ENCODE results near the gene USP54. TPM values are rescaled to one million over a fixed set of nuclear protein-coding genes. Genes with fewer than 3 reads are reported as not detected.
A peak's percentile ranks its signal among the peaks of the same experiment; 100 is the strongest.

USP54 gene
- total and polyA plus RNA-seq, 2 donors from 2014 or later = 5.8 to 46.9 TPM

DNA sequence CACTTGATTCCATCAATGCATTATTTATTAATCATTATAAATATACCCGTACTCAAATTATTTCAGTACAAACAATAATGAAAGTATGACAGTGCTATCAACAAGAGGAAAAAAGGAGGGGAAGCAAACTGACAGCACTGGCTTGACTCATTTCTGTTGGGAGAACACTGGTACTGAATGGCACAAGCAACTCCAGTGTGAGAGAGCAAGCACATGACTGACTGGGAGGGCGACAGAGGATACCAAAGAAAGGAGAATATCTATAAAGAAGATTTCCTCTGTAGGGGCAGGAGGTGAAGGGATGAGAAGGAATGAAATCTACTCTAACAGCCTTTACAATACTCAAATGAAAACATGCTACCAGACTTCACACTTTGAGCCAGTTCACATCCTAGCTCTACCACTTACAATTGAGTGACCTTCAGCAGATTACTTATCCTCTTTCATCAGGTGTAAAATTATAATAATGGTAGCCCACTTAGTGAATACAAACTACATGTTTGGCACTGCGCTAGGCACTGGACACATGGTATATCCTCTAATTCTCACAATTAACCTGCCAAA is 1.5 kb downstream of the USP54 start:
- Histone ChIP-seq H3K9me3 (ENCODE audit: control insufficient read depth in 2 of 3, insufficient read depth in 1 of 3, low read length in 3 of 3) (no peaks in the 10 kb centered on the region), H3K4me3 (ENCODE audit: low read length in 3 of 3) (no peak overlapping the region), H3K9ac (ENCODE audit: low read length in 3 of 3) (no peak overlapping the region), H3K4me1 (ENCODE audit: control insufficient read depth in 2 of 3, insufficient read depth in 2 of 3, low read depth in 1 of 3, low read length in 3 of 3) (peaks cover 4 to 16% (median 13%) of the 10 kb centered on the region in 3 donors), H3K27ac (ENCODE audit: low read depth in 2 of 2, low read length in 2 of 2) (no peak overlapping the region), H3K36me3 (ENCODE audit: control insufficient read depth in 2 of 3, insufficient read depth in 3 of 3, low read length in 3 of 3) (no peaks in the 10 kb centered on the region), H3K27me3 (ENCODE audit: control insufficient read depth, insufficient read depth, low read length) (no peaks in the 10 kb centered on the region)
- intact Hi-C loops (cut with DNase I) = no loop called here
- TF ChIP-seq, protein P1, sequence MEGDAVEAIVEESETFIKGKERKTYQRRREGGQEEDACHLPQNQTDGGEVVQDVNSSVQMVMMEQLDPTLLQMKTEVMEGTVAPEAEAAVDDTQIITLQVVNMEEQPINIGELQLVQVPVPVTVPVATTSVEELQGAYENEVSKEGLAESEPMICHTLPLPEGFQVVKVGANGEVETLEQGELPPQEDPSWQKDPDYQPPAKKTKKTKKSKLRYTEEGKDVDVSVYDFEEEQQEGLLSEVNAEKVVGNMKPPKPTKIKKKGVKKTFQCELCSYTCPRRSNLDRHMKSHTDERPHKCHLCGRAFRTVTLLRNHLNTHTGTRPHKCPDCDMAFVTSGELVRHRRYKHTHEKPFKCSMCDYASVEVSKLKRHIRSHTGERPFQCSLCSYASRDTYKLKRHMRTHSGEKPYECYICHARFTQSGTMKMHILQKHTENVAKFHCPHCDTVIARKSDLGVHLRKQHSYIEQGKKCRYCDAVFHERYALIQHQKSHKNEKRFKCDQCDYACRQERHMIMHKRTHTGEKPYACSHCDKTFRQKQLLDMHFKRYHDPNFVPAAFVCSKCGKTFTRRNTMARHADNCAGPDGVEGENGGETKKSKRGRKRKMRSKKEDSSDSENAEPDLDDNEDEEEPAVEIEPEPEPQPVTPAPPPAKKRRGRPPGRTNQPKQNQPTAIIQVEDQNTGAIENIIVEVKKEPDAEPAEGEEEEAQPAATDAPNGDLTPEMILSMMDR (IDR thresholded peaks at IDR 0.05; ENCODE audit: borderline replicate concordance, extremely low read depth, insufficient read depth) = no peak
- FAIRE-seq (no peak), DNase-seq (no peak)

DNA sequence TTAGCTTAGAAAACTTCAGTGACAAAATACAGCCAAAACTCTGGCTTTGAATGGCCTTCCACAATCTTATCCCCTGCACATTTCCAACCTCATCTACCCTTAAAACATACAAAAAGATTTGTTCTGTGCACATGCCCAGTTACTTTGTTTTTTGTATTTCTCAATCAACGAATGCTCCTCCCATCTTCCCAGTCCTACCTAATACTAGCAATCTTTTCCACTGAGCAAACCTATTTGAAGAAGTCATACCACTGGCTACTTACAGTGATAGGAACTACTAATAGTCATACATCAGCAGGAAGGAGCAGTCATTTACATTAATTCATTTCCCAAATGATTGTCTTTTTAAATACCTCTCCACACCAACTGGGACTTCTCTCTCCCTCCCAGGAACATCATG is 2.5 kb downstream of the USP54 start:
- H3K4me3 ChIP-seq (ENCODE audit: low read length in 3 of 3) = no peak overlapping the region
- intact Hi-C loops (cut with DNase I) = no loop called here

DNA sequence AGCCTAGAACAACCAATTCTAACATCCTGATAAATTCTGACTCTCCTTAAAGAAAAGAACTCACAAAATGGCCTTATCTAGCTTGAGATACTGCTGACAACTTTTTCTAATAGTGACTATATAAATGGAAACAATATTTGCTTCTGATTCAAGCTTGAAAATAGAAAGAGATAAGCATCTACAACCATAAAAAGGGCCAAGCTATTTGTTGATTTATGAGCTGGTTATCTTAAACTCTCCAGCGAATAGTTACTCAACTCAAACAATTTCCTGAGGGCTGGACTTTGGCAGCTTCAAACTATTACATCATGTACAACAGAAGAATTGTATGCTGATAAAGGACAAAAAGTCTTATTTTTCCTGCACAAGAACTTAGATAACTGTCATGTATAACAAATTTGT is 4.6 kb downstream of the USP54 start:
- Histone ChIP-seq H3K4me1 (ENCODE audit: control insufficient read depth in 2 of 3, insufficient read depth in 2 of 3, low read depth in 1 of 3, low read length in 3 of 3) (peaks cover 4 to 6% (median 6%) of the 10 kb centered on the region in 3 donors), H3K9me3 (ENCODE audit: control insufficient read depth in 2 of 3, insufficient read depth in 1 of 3, low read length in 3 of 3) (no peaks in the 10 kb centered on the region), H3K9ac (ENCODE audit: low read length in 3 of 3) (no peak overlapping the region), H3K36me3 (ENCODE audit: control insufficient read depth in 2 of 3, insufficient read depth in 3 of 3, low read length in 3 of 3) (no peaks in the 10 kb centered on the region), H3K27ac (ENCODE audit: low read depth in 2 of 2, low read length in 2 of 2) (peak overlapping the region in 1 of 2 donors; percentile 38), H3K4me3 (ENCODE audit: low read length in 3 of 3) (peak overlapping the region in 1 of 3 donors; percentile 6), H3K27me3 (ENCODE audit: control insufficient read depth, insufficient read depth, low read length) (no peaks in the 10 kb centered on the region)
- intact Hi-C loops (cut with DNase I) = no loop called here
- FAIRE-seq = peak; percentile 95
- peak in 2 of 5 donors; percentile 77 to 88 for DNase-seq
- TF ChIP-seq, protein P1 (IDR thresholded peaks at IDR 0.05; ENCODE audit: borderline replicate concordance, extremely low read depth, insufficient read depth) = no peak

More for the DNA sequence above, 2.5 kb downstream of the USP54 start:
- H3K27me3 ChIP-seq (ENCODE audit: control insufficient read depth, insufficient read depth, low read length) = no peaks in the 10 kb centered on the region
- DNase-seq (no peak), FAIRE-seq (no peak)
- no peak overlapping the region for H3K27ac ChIP-seq (ENCODE audit: low read depth in 2 of 2, low read length in 2 of 2)
- no peaks in the 10 kb centered on the region for H3K9me3 ChIP-seq (ENCODE audit: control insufficient read depth in 2 of 3, insufficient read depth in 1 of 3, low read length in 3 of 3)
- TF ChIP-seq, protein P1 (IDR thresholded peaks at IDR 0.05; ENCODE audit: borderline replicate concordance, extremely low read depth, insufficient read depth) = no peak
- no peak overlapping the region for H3K9ac ChIP-seq (ENCODE audit: low read length in 3 of 3)
- peaks cover 4 to 16% (median 13%) of the 10 kb centered on the region in 3 donors for H3K4me1 ChIP-seq (ENCODE audit: control insufficient read depth in 2 of 3, insufficient read depth in 2 of 3, low read depth in 1 of 3, low read length in 3 of 3)
- H3K36me3 ChIP-seq (ENCODE audit: control insufficient read depth in 2 of 3, insufficient read depth in 3 of 3, low read length in 3 of 3) = no peaks in the 10 kb centered on the region

DNA sequence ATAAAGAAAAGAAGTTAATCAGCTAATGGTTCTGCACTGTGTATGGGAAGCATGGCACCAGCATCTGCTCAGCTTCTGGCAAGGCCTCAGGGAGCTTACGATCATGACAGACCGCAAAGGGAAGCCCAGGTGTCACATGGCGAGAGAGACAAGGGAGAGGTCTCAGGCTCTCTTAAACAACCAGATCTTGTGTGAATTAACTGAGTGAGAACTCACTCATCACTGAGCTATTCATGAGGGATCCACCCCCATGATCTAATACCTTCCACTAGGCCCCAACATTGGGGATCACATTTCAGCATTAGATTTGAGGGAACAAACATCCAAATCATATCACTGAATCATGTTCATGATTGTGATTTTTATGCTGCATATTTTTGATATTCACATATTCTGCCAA is 5.8 kb downstream of the USP54 start:
- Histone ChIP-seq H3K9me3 (ENCODE audit: control insufficient read depth in 2 of 3, insufficient read depth in 1 of 3, low read length in 3 of 3) (no peaks in the 10 kb centered on the region), H3K27me3 (ENCODE audit: control insufficient read depth, insufficient read depth, low read length) (no peaks in the 10 kb centered on the region), H3K4me3 (ENCODE audit: low read length in 3 of 3) (no peak overlapping the region), H3K4me1 (ENCODE audit: control insufficient read depth in 2 of 3, insufficient read depth in 2 of 3, low read depth in 1 of 3, low read length in 3 of 3) (peaks cover 0 to 4% (median 0%) of the 10 kb centered on the region in 3 donors), H3K36me3 (ENCODE audit: control insufficient read depth in 2 of 3, insufficient read depth in 3 of 3, low read length in 3 of 3) (no peaks in the 10 kb centered on the region), H3K27ac (ENCODE audit: low read depth in 2 of 2, low read length in 2 of 2) (no peak overlapping the region), H3K9ac (ENCODE audit: low read length in 3 of 3) (no peak overlapping the region)
- intact Hi-C loops (cut with DNase I) = no loop called here
- TF ChIP-seq, protein P1 (IDR thresholded peaks at IDR 0.05; ENCODE audit: borderline replicate concordance, extremely low read depth, insufficient read depth) = no peak
- no peak for FAIRE-seq
- DNase-seq = no peak

All from kidney (tissue), 14 donors.